HepG2 (cell line): ENCODE data around the gene HBD. TPM values are rescaled to one million over a fixed set of nuclear protein-coding genes. Genes with fewer than 3 reads are reported as not detected.

ENCODE experiments used
- ATAC-seq: fragments of 200-7000 bp; cut with Tn5 transposase; 3 replicates; pipeline ENCODE4 v1.9.1; 2020; ENCODE audit warnings: mild to moderate bottlenecking, moderate library complexity
- BruUV-seq: library from RNA; stranded (reverse); fragments of 400-500 nt; replicated peaks from 2 replicates; lab custom pipeline; 2021; lab: Mats Ljungman, UMichigan
- CTCF ChIA-PET: fragments of 300-600 bp; formaldehyde crosslinking; extraction: SDS; loops from one replicate; lab custom pipeline; 2021; ENCODE audit warnings: low total read pairs, inconsistent platforms, low intra/inter-chr PET ratio; lab: Yijun Ruan, JAX
- POLR2A ChIA-PET: fragments of 350-600 bp; sonication (Branson Sonifier 250); formaldehyde crosslinking; loops from one replicate; lab custom pipeline; 2020; ENCODE audit warnings: antibody characterized with exemption, inconsistent platforms; lab: Yijun Ruan, JAX
- DNase-seq: peaks from one replicate; pipeline ENCODE4 v3.0.0-alpha.2; 2015; ENCODE audit warnings: low spot score
- FAIRE-seq: peaks from 3 replicates; lab custom pipeline; 2011; peaks lifted over from hg19 to GRCh38; lab: Jason Lieb, UNC
- H2AFZ ChIP-seq: one replicate; pipeline ENCODE4 v1.6.1; 2011; ENCODE audit warnings: low read length, inconsistent platforms
- H3K27ac ChIP-seq: fragments of 300-600 bp; 3 replicates; pipeline ENCODE4 v1.8.0; 2011; ENCODE audit warnings: mixed run types, mild to moderate bottlenecking, mixed read lengths, low read length, inconsistent platforms; ENCODE audit not compliant: insufficient read depth; ENCODE audit errors: extremely low read length
- H3K27me3 ChIP-seq, 2 experiments: fragments of 200-600 bp in 1 of 2; 2 replicates in 1 of 2; 3 replicates in 1 of 2; pipeline versions ENCODE4 v1.6.0 to v1.8.0; 2011; ENCODE audit warnings: low read length in 2 of 2, mild to moderate bottlenecking in 2 of 2, moderate library complexity in 2 of 2, inconsistent platforms in 1 of 2; ENCODE audit not compliant: insufficient read depth in 2 of 2, control insufficient read depth in 1 of 2
- H3K36me3 ChIP-seq, 2 experiments: fragments of 200-600 bp in 1 of 2; replicated peaks in 1 of 2; 2 replicates in 1 of 2; 3 replicates in 1 of 2; pipeline versions ENCODE4 v1.5.1 to v1.8.0; 2011; ENCODE audit warnings: low read length in 2 of 2, inconsistent platforms in 1 of 2; ENCODE audit not compliant: insufficient read depth in 2 of 2, control insufficient read depth in 1 of 2
- H3K4me1 ChIP-seq: 2 replicates; pipeline ENCODE4 v1.5.1; 2012; ENCODE audit warnings: low read length, inconsistent platforms; ENCODE audit not compliant: insufficient read depth
- H3K4me2 ChIP-seq: 2 replicates; pipeline ENCODE4 v1.6.0; 2011; ENCODE audit warnings: low read depth, low read length, inconsistent platforms
- H3K4me3 ChIP-seq, 3 experiments: fragments of 200-600 bp in 1 of 3; sonication (generic), shearing (Covaris generic) in 1 of 3; replicated peaks in 1 of 3; 2 replicates each; pipeline ENCODE4 v1.5.1; 2011 to 2016; ENCODE audit warnings: low read length in 3 of 3, inconsistent platforms in 2 of 3, low read depth in 2 of 3, mild to moderate bottlenecking in 2 of 3, control low read depth in 1 of 3, mixed read lengths in 1 of 3; ENCODE audit not compliant: insufficient read depth in 1 of 3
- H3K79me2 ChIP-seq: one replicate; pipeline ENCODE4 v1.6.1; 2011; ENCODE audit warnings: low read length, inconsistent platforms; ENCODE audit not compliant: insufficient read depth
- H3K9ac ChIP-seq: 2 replicates; pipeline ENCODE4 v1.6.0; 2011; ENCODE audit warnings: mild to moderate bottlenecking, low read depth, low read length, inconsistent platforms; ENCODE audit not compliant: insufficient read depth
- H3K9me3 ChIP-seq: 2 replicates; pipeline ENCODE4 v1.5.1; 2012; ENCODE audit warnings: mild to moderate bottlenecking, low read length
- H4K20me1 ChIP-seq: 2 replicates; pipeline ENCODE4 v1.6.0; 2011; ENCODE audit warnings: inconsistent platforms, mild to moderate bottlenecking, low read length, moderate library complexity; ENCODE audit not compliant: insufficient read depth
- BRD4 ChIP-seq: sonication (generic); formaldehyde crosslinking; IDR thresholded peaks from 2 replicates; pipeline ENCODE4 v1.4.0; 2020; ENCODE audit warnings: missing genetic modification reagents
- DNMT1 ChIP-seq: sonication (generic); formaldehyde crosslinking; IDR thresholded peaks from 2 replicates; pipeline ENCODE4 v1.5.1; 2020; ENCODE audit warnings: mild to moderate bottlenecking, missing genetic modification reagents
- FOXO4 ChIP-seq: sonication (generic); formaldehyde crosslinking; conservative IDR thresholded peaks from 2 replicates; pipeline ENCODE4 v1.8.1; 2023; ENCODE audit warnings: missing genetic modification reagents
- HOXA5 ChIP-seq: sonication (generic); formaldehyde crosslinking; IDR thresholded peaks from 2 replicates; pipeline ENCODE4 v1.4.0; 2020; ENCODE audit warnings: missing genetic modification reagents
- MIER2 ChIP-seq: IDR thresholded peaks from 2 replicates; pipeline ENCODE4 v1.6.1; 2016; ENCODE audit warnings: missing biosample characterization, missing genetic modification reagents
- NFE2 ChIP-seq: sonication (generic); formaldehyde crosslinking; IDR thresholded peaks from 2 replicates; pipeline ENCODE4 v1.4.0; 2020; ENCODE audit warnings: missing genetic modification reagents
- SMARCE1 ChIP-seq: fragments of 450-650 bp; IDR thresholded peaks from 2 replicates; pipeline ENCODE4 v1.6.1; 2017; ENCODE audit warnings: borderline replicate concordance
- TBP ChIP-seq: sonication (generic); formaldehyde crosslinking; IDR thresholded peaks from 2 replicates; pipeline ENCODE4 v1.5.0; 2020; ENCODE audit warnings: missing genetic modification reagents
- ZC3H4 ChIP-seq: sonication (generic); formaldehyde crosslinking; IDR thresholded peaks from 2 replicates; pipeline ENCODE4 v1.4.0; 2020; ENCODE audit warnings: missing genetic modification reagents, borderline replicate concordance
- ZNF562 ChIP-seq: sonication (generic); formaldehyde crosslinking; IDR thresholded peaks from 2 replicates; pipeline ENCODE4 v1.8.0; 2022; ENCODE audit warnings: missing genetic modification reagents, borderline replicate concordance
- ZNF614 ChIP-seq: IDR thresholded peaks from 2 replicates; pipeline ENCODE4 v1.6.1; 2018; ENCODE audit warnings: missing biosample characterization, missing genetic modification reagents, inconsistent platforms, borderline replicate concordance
- ZNF724P ChIP-seq: sonication (generic); formaldehyde crosslinking; IDR thresholded peaks from 2 replicates; pipeline ENCODE4 v1.8.0; 2022; ENCODE audit warnings: missing genetic modification reagents, borderline replicate concordance
- WGBS: methylation state at CpG from one replicate; pipeline ENCODE4 v1.1.6; 2017; ENCODE audit warnings: low lambda C conversion rate; 5-methylcytosine and 5-hydroxymethylcytosine counted together
- in situ Hi-C: cut with HindIII; loops from 2 replicates; pipeline ENCODE4 v1.10.0; 2017; ENCODE audit warnings: low pct_unique_long_range_greater_than_20kb; ENCODE audit not compliant: extremely low pct_ligation_motif_present
- intact Hi-C: fragments of 100-400 bp; cut with micrococcal nuclease; formaldehyde crosslinking; loops from one replicate; pipeline ENCODE4 v1.10.0; 2022; ENCODE audit not compliant: unreplicated experiment
- polyA plus RNA-seq, 8 experiments: library from polyadenylated mRNA; depleted of rRNA in 3 of 8; stranded (reverse) in 7 of 8; unstranded in 1 of 8; fragments of >200 nt; fragmentation: Illumina TruSeq in 4 of 8; extraction: Trizol in 4 of 8; gene quantifications; 2 replicates each; pipeline versions ENCODE4 v1.2.1 to v1.2.3, GENCODE V29; 2011 to 2016; ENCODE audit warnings: low read depth in 4 of 8, missing spikeins in 1 of 8, mixed read lengths in 1 of 8; ENCODE audit not compliant: insufficient read depth in 1 of 8
- total RNA-seq, 5 experiments: library from RNA; depleted of rRNA; stranded (reverse); fragments of >200 nt; fragmentation: Illumina TruSeq; extraction: Trizol; gene quantifications; 2 replicates each; pipeline ENCODE4 v1.2.3, GENCODE V29; 2016; ENCODE audit warnings: low read depth in 1 of 5
- TF ChIP-seq, protein P1 (sequence below): IDR thresholded peaks from 2 replicates; pipeline ENCODE4 v1.6.1; 2018; ENCODE audit warnings: missing genetic modification reagents

HBD gene
- total and polyA plus RNA-seq, 2 of the 13 experiments (the other 11 are each of a cell fraction or from before 2014, with no cell fraction given) = not detected

DNA sequence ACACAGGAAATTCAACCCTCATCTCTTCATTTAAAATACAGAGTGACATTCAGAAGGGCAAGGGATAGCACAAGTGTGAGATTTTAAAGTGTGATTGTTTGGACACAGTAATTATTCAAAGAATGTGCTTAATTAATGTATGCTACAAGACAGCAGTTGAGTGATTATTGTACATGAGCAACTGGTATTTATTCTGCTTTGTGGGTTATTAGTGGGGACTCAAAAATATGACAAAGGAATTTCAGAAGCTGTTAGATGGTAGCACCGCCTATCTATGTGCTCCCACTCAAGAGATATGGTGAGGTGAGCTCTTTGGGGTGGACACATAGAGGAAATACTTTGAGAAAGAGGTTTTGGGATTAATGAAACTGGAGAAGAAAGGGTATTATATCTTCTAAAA lies 5.8 kb upstream of the HBD start:
- Histone ChIP-seq H3K9me3 (no peaks in the 10 kb centered on the region), H3K4me3 (no peak overlapping the region), H4K20me1 (no peaks in the 10 kb centered on the region; the same call in 1 of the 2 replicates), H3K79me2 (no peaks in the 10 kb centered on the region), H3K9ac (no peak overlapping the region), H3K27ac (no peak overlapping the region), H3K36me3 (no peaks in the 10 kb centered on the region), H3K4me1 (no peaks in the 10 kb centered on the region), H2AFZ (no peak overlapping the region), H3K4me2 (no peak overlapping the region), H3K27me3 (peaks cover 0 to 5% of the 10 kb centered on the region in 2 experiments; a peak in 1 of 5 replicates)
- WGBS = 0% methylated on average over 1 of the region's 1 CpG
- ATAC-seq (no peak), FAIRE-seq (no peak), DNase-seq (no peak)
- POLR2A ChIA-PET = no interaction called here
- in situ Hi-C loops = no loop called here
- CTCF ChIA-PET = no interaction called here
- TF ChIP-seq ZC3H4 (CRISPR knock-in tag) = no peak
- no peak for TF ChIP-seq TBP (CRISPR knock-in tag)
- TF ChIP-seq DNMT1 (CRISPR knock-in tag) = no peak
- TF ChIP-seq MIER2 (CRISPR knock-in tag) = no peak
- TF ChIP-seq ZNF614 (CRISPR knock-in tag) = no peak
- no peak for TF ChIP-seq ZNF724P (CRISPR knock-in tag)
- TF ChIP-seq FOXO4 (CRISPR knock-in tag) = no peak
- TF ChIP-seq BRD4 = no peak
- TF ChIP-seq, protein P1, sequence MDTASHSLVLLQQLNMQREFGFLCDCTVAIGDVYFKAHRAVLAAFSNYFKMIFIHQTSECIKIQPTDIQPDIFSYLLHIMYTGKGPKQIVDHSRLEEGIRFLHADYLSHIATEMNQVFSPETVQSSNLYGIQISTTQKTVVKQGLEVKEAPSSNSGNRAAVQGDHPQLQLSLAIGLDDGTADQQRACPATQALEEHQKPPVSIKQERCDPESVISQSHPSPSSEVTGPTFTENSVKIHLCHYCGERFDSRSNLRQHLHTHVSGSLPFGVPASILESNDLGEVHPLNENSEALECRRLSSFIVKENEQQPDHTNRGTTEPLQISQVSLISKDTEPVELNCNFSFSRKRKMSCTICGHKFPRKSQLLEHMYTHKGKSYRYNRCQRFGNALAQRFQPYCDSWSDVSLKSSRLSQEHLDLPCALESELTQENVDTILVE (CRISPR knock-in tag) = no peak
- TF ChIP-seq NFE2 (CRISPR knock-in tag) = no peak
- TF ChIP-seq ZNF562 = no peak
- no peak for TF ChIP-seq SMARCE1
- no peak for TF ChIP-seq HOXA5 (CRISPR knock-in tag)
- intact Hi-C loops = no loop called here
- no TSS peak for BruUV-seq
